ENCODE data around the gene APEH.

APEH gene

DNA sequence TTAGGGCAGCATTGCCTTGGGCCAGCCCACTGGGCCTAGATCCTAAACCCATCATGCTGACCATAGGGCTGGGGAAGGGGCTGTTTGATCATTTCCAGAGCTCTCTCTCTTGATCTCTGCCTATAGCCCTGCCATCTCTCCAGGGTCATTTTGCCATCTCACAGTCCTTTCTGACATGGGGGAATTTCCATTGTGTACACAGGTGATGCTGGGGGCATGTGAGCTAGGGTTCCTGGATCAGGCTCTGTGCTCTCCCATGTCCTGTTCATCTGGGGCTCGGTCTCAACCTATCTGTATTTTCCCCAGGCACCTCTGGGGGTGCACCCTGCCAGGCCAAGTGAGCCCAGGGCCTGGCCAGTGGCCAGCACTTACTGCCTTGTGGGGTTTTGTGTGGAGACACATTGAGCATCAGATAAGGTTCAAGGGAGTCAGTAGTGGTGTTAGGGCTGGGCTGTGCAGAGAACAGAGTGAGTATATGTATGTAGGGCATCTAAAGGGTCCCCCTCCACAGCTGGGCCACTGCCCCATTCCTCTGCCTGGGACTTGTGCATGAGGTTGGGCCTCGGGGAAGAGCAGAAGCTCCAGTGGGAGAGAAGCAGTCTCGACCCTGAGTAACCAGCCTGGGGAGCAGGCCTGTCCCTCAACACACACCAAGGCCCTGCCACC is 25.7 kb upstream of the APEH start:
- H3F3A ChIP-seq (ENCODE audit: low read depth) = no peaks in the 10 kb centered on the region
- H3K79me2 ChIP-seq (ENCODE audit: insufficient read depth, low read length) = no peaks in the 10 kb centered on the region
- H3K36me3 ChIP-seq (ENCODE audit: insufficient read depth, low read length) = no peaks in the 10 kb centered on the region
- peak overlapping the region; percentile 65 for H3K4me3 ChIP-seq (ENCODE audit: low read length, poor library complexity, severe bottlenecking)
- peak overlapping the region; percentile 76 for H3K4me2 ChIP-seq (ENCODE audit: low read depth, low read length, poor library complexity, severe bottlenecking)
- H3K9ac ChIP-seq (ENCODE audit: low read depth, low read length, poor library complexity, severe bottlenecking) = peak overlapping the region; percentile 76
- TF ChIP-seq CTCF (conservative IDR thresholded peaks at IDR 0.05; ENCODE audit: low read length) (no peak), EZH2phosphoT487 (IDR thresholded peaks at IDR 0.05; ENCODE audit: borderline replicate concordance) (no peak)
- 0 out of 2 replicates have a peak overlapping the region, but pooled peaks have one; percentile 11 for H2AFZ ChIP-seq (ENCODE audit: low read length)
- H3K4me1 ChIP-seq (ENCODE audit: insufficient read depth, low read length, poor library complexity, severe bottlenecking) = peaks cover 39% of the 10 kb centered on the region
- H4K20me1 ChIP-seq (ENCODE audit: insufficient read depth, low read length, poor library complexity, severe bottlenecking) = no peaks in the 10 kb centered on the region
- no peaks in the 10 kb centered on the region for H3K9me2 ChIP-seq (replicated peaks; ENCODE audit: low read depth, low read length)
- H3K9me3 ChIP-seq (ENCODE audit: insufficient read depth, low read depth, low read length) = no peaks in the 10 kb centered on the region
- H3K27me3 ChIP-seq (ENCODE audit: insufficient read depth, low read length, poor library complexity, severe bottlenecking) = no peaks in the 10 kb centered on the region

DNA sequence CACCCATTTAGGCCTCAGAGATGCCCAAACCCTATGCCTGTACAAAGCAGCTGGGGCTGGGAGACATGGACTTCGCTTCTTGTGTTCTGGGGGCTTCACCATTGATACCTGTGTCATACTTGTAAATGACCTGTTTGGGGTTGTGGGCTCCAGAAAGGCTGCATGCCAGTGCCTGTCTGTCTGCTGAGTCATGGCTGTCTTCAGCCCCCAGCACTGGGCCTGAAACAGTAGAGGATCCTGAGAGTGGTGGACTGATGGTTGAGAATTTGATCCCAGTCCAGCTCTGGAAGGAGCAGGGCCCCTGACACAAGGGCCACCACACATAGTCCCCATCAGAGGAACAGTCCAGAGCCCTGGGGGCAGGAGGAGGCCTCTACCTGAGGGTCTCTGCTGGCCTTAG is 24.6 kb upstream of the APEH start:
- Histone ChIP-seq H2AFZ (ENCODE audit: low read length) (no peak overlapping the region; the same call in 1 of the 2 replicates), H3K9me2 (replicated peaks; ENCODE audit: low read depth, low read length) (no peaks in the 10 kb centered on the region), H4K20me1 (ENCODE audit: insufficient read depth, low read length, poor library complexity, severe bottlenecking) (no peaks in the 10 kb centered on the region), H3K79me2 (ENCODE audit: insufficient read depth, low read length) (no peaks in the 10 kb centered on the region), H3K4me2 (ENCODE audit: low read depth, low read length, poor library complexity, severe bottlenecking) (peak overlapping the region; percentile 76), H3F3A (ENCODE audit: low read depth) (no peaks in the 10 kb centered on the region), H3K27me3 (ENCODE audit: insufficient read depth, low read length, poor library complexity, severe bottlenecking) (no peaks in the 10 kb centered on the region), H3K9me3 (ENCODE audit: insufficient read depth, low read depth, low read length) (no peaks in the 10 kb centered on the region), H3K4me3 (ENCODE audit: low read length, poor library complexity, severe bottlenecking) (no peak overlapping the region), H3K4me1 (ENCODE audit: insufficient read depth, low read length, poor library complexity, severe bottlenecking) (peaks cover 39% of the 10 kb centered on the region), H3K9ac (ENCODE audit: low read depth, low read length, poor library complexity, severe bottlenecking) (peak overlapping the region; percentile 76), H3K36me3 (ENCODE audit: insufficient read depth, low read length) (no peaks in the 10 kb centered on the region)
- no peak for TF ChIP-seq CTCF (conservative IDR thresholded peaks at IDR 0.05; ENCODE audit: low read length)
- no peak for TF ChIP-seq EZH2phosphoT487 (IDR thresholded peaks at IDR 0.05; ENCODE audit: borderline replicate concordance)

GRCh38 chr3:49650177-49650576 is 24.0 kb upstream of the APEH start:
- Histone ChIP-seq H3K4me1 (ENCODE audit: insufficient read depth, low read length, poor library complexity, severe bottlenecking) (peaks cover 39% of the 10 kb centered on the region), H3K9me3 (ENCODE audit: insufficient read depth, low read depth, low read length) (no peaks in the 10 kb centered on the region), H3K4me3 (ENCODE audit: low read length, poor library complexity, severe bottlenecking) (no peak overlapping the region), H3K9ac (ENCODE audit: low read depth, low read length, poor library complexity, severe bottlenecking) (no peak overlapping the region), H3K27me3 (ENCODE audit: insufficient read depth, low read length, poor library complexity, severe bottlenecking) (no peaks in the 10 kb centered on the region), H4K20me1 (ENCODE audit: insufficient read depth, low read length, poor library complexity, severe bottlenecking) (no peaks in the 10 kb centered on the region), H3F3A (ENCODE audit: low read depth) (no peaks in the 10 kb centered on the region), H3K9me2 (replicated peaks; ENCODE audit: low read depth, low read length) (no peaks in the 10 kb centered on the region), H2AFZ (ENCODE audit: low read length) (no peak overlapping the region), H3K4me2 (ENCODE audit: low read depth, low read length, poor library complexity, severe bottlenecking) (peak overlapping the region; percentile 76), H3K36me3 (ENCODE audit: insufficient read depth, low read length) (no peaks in the 10 kb centered on the region), H3K79me2 (ENCODE audit: insufficient read depth, low read length) (no peaks in the 10 kb centered on the region)
- no peak for TF ChIP-seq EZH2phosphoT487 (IDR thresholded peaks at IDR 0.05; ENCODE audit: borderline replicate concordance)
- no peak for TF ChIP-seq CTCF (conservative IDR thresholded peaks at IDR 0.05; ENCODE audit: low read length)
